Peyer's patch (tissue), 4 donors: Measurements from ENCODE around the gene NOC2L.

Experiments
- POLR2A ChIP-seq, 2 donors: fragments of 450-650 bp; IDR thresholded peaks; one replicate each; pipeline ENCODE4 v1.5.1; 2017; ENCODE audit warnings: antibody characterized with exemption in 2 of 2, mild to moderate bottlenecking in 2 of 2, moderate library complexity in 2 of 2
- TF ChIP-seq, protein P1 (sequence below), 6 experiments: fragments of 450-650 bp in 4 of 6; fragments of 200-600 bp in 2 of 6; sonication (generic) in 1 of 6; IDR thresholded peaks; one replicate each; pipeline ENCODE4 v1.5.1; 2017 to 2019; ENCODE audit warnings: antibody characterized with exemption in 6 of 6, mild to moderate bottlenecking in 3 of 6, moderate library complexity in 1 of 6

DNA sequence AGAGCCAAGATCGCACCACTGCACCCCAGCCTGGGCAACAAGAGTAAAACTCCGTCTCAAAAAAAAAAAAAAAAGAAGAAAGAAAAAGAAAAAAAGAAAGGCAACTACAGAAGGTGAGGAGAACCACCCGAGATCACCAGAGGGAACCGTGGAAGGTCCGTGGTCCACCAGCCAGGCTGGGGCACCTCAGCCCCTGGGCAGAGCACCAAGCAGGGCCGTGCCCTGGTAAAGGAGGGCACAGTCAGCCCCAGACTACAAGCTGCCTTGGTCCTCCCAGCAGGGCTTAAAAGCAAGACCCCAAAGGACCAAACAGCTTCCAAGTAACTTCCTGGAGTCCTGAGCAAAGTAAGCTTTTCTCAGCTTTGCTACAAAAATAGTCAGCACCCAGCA, 44.2 kb downstream of the NOC2L start:
- TF ChIP-seq, protein P1, sequence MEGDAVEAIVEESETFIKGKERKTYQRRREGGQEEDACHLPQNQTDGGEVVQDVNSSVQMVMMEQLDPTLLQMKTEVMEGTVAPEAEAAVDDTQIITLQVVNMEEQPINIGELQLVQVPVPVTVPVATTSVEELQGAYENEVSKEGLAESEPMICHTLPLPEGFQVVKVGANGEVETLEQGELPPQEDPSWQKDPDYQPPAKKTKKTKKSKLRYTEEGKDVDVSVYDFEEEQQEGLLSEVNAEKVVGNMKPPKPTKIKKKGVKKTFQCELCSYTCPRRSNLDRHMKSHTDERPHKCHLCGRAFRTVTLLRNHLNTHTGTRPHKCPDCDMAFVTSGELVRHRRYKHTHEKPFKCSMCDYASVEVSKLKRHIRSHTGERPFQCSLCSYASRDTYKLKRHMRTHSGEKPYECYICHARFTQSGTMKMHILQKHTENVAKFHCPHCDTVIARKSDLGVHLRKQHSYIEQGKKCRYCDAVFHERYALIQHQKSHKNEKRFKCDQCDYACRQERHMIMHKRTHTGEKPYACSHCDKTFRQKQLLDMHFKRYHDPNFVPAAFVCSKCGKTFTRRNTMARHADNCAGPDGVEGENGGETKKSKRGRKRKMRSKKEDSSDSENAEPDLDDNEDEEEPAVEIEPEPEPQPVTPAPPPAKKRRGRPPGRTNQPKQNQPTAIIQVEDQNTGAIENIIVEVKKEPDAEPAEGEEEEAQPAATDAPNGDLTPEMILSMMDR (IDR thresholded peaks at IDR 0.05), result no peak
- TF ChIP-seq POLR2A (IDR thresholded peaks at IDR 0.05), result no peak
